Sigmoid colon (tissue), 4 donors: ENCODE results near the gene GBP7.

Source experiments
- CTCF ChIP-seq, 4 experiments: fragments of 450-650 bp in 3 of 4; fragments of 200-600 bp in 1 of 4; IDR thresholded peaks; one replicate each; pipeline ENCODE4 v1.5.1; 2016 to 2019; ENCODE audit warnings: antibody characterized with exemption in 4 of 4, mild to moderate bottlenecking in 3 of 4, moderate library complexity in 2 of 4
- EP300 ChIP-seq, 4 donors: sonication (generic); formaldehyde crosslinking; IDR thresholded peaks; one replicate each; pipeline ENCODE4 v1.6.1; 2017; ENCODE audit warnings: antibody characterized with exemption in 4 of 4
- POLR2A ChIP-seq, 2 donors: fragments of 450-650 bp; IDR thresholded peaks; one replicate each; pipeline ENCODE4 v1.6.1; 2016; ENCODE audit warnings: antibody characterized with exemption in 2 of 2, mild to moderate bottlenecking in 2 of 2, moderate library complexity in 2 of 2

- TF ChIP-seq EP300 (IDR thresholded peaks at IDR 0.05) (no peak), POLR2A (IDR thresholded peaks at IDR 0.05) (no peak), CTCF (IDR thresholded peaks at IDR 0.05) (no peak)
These were observed 10.0 kb downstream of the GBP7 start for GRCh38 chr1:89165811-89166210.
